UCSD-AML1 (cell line): ENCODE results near the gene GLCCI1.

Experiments used
- DNase-seq: peaks from one replicate; lab custom pipeline; 2025; ENCODE audit not compliant: unreplicated experiment; lab: John Stamatoyannopoulos, UW

Gene GLCCI1

DNA sequence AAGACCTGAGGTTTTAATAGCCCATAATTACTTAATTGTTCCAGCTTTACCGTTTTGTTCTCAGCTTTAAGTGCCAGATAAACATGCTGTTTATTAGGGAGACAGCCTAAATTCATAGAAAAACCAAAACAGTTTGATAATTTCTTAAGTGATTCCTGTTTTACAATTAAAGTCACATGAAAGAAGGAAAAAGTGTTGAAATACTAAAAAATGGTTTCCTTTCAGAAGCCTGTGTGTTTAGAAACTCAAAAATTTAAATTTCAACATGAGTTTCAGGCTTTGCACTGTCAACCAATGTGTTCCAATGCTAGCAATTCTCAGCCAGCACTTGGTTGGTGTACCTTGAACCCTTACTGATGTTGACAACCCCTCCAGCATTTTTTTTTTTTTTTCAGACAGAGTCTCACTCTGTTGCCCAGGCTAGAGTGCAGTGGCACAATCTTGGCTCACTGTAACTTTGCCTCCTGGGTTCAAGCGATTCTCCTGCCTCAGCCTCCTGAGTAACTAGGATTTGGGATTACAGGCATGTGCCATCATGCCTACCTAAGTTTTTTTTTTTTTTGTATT is 158.1 kb downstream of the GLCCI1 start:
- no peak for DNase-seq

GRCh38 chr7:8128449-8129317 is 160.1 kb downstream of the GLCCI1 start:
- no peak for DNase-seq

DNA sequence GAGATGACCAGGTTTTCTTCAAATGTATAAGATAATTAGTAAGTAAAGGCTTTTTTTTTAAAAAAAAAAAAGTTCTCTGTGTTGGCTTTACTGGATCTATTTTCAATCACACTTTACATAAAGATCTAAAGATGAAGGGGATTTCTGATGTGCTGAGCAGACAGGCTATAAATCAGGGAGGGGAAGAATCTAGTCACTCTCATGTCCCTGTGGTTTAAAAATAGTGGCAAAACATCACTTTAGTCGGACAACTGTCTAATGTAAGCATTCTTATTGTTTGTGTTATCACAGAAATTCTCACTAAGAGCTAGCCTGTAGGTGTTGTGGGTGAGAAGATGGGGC is 160.7 kb downstream of the GLCCI1 start:
- no peak for DNase-seq

- no peak for DNase-seq
Measured at GRCh38 chr7:8130663-8131062, 162.1 kb downstream of the GLCCI1 start.

- no peak for DNase-seq
Measured at GRCh38 chr7:8131694-8132605, 163.4 kb downstream of the GLCCI1 start.

DNA sequence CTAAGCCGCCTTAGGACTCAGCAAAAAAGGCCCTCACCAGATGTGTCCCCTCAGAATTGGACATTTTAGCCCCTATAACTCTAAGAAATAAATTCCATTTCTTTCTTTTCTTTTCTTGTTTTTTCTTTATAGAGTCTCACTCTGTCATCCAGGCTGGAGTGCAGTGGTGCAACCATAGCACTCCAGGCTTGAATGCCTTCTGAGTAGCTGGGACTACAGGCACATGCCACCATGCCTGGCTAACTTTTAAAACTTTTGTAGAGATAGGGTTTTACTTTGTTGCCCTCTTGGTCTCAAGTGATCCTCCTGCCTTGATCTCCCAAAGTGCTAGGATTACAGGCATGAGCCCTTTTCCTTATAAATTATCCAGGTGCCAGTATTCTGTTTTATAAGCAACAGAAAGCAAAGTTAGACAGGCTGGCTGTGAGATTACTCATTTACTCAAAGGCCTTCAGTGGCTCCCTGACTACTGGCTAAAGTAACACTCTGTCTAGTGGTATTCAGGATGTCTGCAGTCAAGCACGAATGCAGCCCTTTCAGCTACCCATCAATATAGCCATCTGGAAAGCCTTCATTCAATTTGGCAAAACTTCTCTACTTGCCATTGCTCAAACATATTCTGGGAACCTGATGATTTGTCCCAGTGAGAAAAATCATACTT is 164.7 kb downstream of the GLCCI1 start:
- DNase-seq: no peak

GRCh38 chr7:8134089-8134733 is 165.6 kb downstream of the GLCCI1 start:
- DNase-seq: no peak

DNA sequence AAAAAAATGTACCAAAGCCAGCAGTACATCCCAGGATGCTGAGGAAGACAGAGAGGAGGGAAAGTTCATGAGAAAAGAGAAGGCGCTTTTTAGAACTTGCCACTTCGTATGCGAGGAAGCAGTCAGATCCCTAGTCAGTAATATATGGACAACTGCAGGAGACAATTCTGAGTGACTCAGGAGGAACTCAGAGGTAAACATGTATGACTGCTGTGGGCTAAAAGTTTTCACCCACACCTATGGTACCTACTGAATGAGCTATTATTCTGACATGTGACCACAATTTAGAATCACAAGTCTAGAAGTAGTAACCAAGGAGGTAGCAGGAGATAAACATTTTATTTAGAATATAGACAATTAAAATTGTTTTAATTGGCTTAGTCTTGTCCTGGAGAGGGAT is 166.8 kb downstream of the GLCCI1 start:
- DNase-seq: no peak

DNA sequence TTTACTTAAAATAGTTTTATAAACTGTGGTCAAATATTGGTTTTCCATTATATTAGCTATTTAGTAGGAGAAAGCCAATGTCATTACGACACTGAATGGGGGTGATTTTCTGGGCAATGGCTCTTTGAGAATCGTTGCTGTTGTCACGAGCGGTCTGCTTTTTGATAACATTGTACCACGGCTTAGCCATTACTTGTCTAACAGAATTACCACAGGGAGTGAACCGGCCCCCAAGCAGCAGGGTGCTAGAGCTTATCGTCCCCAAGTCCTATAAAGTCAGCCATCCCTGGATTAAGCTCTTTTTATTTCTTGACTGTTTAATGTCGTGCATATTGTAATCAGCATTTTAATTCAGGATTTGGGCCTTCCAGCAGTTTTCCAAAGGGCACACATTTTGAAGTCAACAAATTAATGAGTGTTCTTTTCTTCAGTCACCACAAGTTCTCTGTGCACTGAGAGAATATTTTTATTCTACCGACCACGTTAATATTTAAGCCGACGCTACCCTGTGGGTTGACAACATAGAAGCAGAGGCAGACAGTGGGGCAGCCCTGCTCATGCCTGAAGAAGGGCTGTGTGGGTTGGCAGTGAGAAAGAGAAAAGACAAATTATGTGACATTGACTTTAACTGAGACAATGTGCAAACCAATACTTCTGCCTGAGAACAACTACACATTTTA is 167.6 kb downstream of the GLCCI1 start:
- DNase-seq: no peak
